Ovary (tissue), 3 donors: Measurements from ENCODE around the gene STX8.

Experiments used
- EP300 ChIP-seq: sonication (generic); formaldehyde crosslinking; IDR thresholded peaks from one replicate; pipeline ENCODE4 v1.6.1; 2017; ENCODE audit warnings: antibody characterized with exemption
- POLR2A ChIP-seq: fragments of 450-650 bp; IDR thresholded peaks from one replicate; pipeline ENCODE4 v1.6.1; 2017; ENCODE audit warnings: antibody characterized with exemption, mild to moderate bottlenecking, moderate library complexity
- TF ChIP-seq, protein P1 (sequence below), 3 donors: fragments of 450-650 bp in 2 of 3; fragments of 200-600 bp in 1 of 3; IDR thresholded peaks; one replicate each; pipeline versions ENCODE4 v1.5.1 to v1.8.0; 2016 to 2022; ENCODE audit warnings: antibody characterized with exemption in 3 of 3, mild to moderate bottlenecking in 1 of 3
- donor health status: DM: no; HTN: no; CAD: no.

DNA sequence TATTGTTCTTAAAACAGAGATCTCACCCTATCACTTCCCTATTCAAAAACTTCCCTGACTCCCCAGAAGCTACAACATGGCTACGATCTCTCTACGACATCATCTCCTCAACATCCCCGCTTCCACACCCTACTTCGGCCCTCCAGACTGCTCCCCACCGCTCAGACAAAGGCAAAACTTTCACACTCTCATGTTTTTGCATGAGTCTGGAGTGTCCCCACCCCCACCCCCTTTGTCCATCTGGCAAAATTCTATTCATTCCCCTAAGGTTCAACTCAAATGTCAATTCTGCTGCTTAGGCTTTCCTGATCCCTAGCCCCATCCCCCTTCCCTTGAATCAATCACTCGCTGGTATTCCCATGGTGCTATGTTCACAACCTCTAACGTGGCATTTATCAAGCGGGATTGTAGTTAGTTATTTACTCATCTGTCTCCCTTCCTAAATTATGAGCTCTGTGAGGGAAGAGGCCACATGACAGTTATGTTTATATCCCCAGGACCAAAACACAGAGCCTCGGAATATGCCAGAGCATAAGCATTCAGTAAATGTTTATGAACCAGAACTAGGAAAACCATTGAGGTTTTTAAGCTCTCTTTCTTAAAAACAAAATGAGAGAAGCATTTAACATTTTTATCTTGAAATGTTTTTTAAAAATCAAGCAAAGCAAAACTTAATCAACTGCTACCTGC is 55.9 kb downstream of the STX8 start:
- TF ChIP-seq, protein P1, sequence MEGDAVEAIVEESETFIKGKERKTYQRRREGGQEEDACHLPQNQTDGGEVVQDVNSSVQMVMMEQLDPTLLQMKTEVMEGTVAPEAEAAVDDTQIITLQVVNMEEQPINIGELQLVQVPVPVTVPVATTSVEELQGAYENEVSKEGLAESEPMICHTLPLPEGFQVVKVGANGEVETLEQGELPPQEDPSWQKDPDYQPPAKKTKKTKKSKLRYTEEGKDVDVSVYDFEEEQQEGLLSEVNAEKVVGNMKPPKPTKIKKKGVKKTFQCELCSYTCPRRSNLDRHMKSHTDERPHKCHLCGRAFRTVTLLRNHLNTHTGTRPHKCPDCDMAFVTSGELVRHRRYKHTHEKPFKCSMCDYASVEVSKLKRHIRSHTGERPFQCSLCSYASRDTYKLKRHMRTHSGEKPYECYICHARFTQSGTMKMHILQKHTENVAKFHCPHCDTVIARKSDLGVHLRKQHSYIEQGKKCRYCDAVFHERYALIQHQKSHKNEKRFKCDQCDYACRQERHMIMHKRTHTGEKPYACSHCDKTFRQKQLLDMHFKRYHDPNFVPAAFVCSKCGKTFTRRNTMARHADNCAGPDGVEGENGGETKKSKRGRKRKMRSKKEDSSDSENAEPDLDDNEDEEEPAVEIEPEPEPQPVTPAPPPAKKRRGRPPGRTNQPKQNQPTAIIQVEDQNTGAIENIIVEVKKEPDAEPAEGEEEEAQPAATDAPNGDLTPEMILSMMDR (IDR thresholded peaks at IDR 0.05), result no peak
- TF ChIP-seq EP300, result no peak
- no peak for TF ChIP-seq POLR2A
